Right lobe of liver (tissue), 4 donors: ENCODE data around the gene HK1.

Experiments
- CTCF ChIP-seq, 4 donors: fragments of 200-600 bp in 3 of 4; fragments of 450-650 bp in 1 of 4; IDR thresholded peaks; one replicate each; pipeline versions ENCODE4 v1.5.1 to v1.8.0; 2016 to 2022; ENCODE audit warnings: antibody characterized with exemption in 4 of 4, mild to moderate bottlenecking in 2 of 4
- POLR2A ChIP-seq: fragments of 450-650 bp; IDR thresholded peaks from one replicate; pipeline ENCODE4 v1.6.1; 2017; ENCODE audit warnings: antibody characterized with exemption, mild to moderate bottlenecking
- donor health status: DM: no; HTN: no; CAD: no.
- donor health status: DM: no; HTN: no; CAD: no.
- donor health status: DM: no; HTN: yes; CAD: no.

- TF ChIP-seq CTCF (IDR thresholded peaks at IDR 0.05): no peak
- TF ChIP-seq POLR2A: no peak
Measured at GRCh38 chr10:69246036-69246435, 32.3 kb upstream of the HK1 start.
